Cortex of kidney (tissue), 1 donor: Measurements from ENCODE around the gene SEPTIN5.
"Not testable (repeated sequence)": the region's sequence is repeated elsewhere in the genome, so short reads cannot be mapped to it uniquely, and the experiment has no call there.

Experiments used
- DNase-seq: peaks from one replicate; lab custom pipeline; 2025; lab: John Stamatoyannopoulos, UW

The SEPTIN5 gene

DNA sequence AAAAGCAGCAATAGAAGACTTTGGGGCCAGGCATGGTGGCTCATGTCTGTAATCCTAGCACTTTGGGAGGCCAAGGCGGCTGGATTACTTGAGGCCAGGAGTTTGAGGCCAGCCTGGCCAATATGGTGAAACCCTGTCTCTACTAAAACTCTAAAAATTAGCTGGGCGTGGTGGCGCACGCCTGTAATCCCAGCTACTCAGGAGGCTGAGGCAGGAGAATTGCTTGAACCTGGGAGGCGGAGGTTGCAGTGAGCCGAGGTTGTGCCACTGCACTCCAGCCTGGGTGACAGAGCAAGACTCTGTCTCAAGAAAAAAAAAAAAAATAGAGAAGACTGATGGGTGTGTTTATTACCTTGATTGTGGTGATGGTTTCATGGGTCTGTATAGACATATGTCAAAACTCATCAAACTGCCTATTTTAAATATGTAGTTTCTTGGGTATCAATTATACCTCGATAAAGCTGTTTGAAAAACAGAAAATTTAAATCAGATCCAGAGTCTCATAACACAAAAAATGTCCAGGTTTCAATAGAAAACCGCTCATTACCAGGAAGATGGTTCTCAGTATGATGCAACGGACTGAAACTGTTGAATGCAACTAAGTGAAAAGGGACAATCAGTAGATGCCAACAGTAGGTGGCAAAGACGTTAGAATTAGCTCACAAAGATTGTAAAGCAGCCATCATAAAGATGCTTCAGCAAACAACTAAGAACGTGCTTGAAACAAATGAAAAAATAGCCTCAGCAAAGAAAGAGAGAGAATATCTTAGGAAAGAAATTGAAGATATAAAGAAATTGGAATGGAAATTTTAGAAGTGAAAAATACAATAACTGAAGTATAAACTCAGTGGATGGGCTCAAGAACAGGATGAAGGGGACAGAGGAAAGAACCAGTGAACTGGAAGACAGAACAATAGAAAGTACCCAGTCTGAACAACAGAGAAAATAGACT lies 33.1 kb upstream of the SEPTIN5 start:
- DNase-seq = no peak

- DNase-seq = no peak
These were observed 32.4 kb upstream of the SEPTIN5 start for GRCh38 chr22:19681863-19682245.

GRCh38 chr22:19686946-19687345 lies 27.4 kb upstream of the SEPTIN5 start:
- DNase-seq = no peak

- no peak for DNase-seq
These were observed 26.6 kb upstream of the SEPTIN5 start for GRCh38 chr22:19687561-19688300.

DNA sequence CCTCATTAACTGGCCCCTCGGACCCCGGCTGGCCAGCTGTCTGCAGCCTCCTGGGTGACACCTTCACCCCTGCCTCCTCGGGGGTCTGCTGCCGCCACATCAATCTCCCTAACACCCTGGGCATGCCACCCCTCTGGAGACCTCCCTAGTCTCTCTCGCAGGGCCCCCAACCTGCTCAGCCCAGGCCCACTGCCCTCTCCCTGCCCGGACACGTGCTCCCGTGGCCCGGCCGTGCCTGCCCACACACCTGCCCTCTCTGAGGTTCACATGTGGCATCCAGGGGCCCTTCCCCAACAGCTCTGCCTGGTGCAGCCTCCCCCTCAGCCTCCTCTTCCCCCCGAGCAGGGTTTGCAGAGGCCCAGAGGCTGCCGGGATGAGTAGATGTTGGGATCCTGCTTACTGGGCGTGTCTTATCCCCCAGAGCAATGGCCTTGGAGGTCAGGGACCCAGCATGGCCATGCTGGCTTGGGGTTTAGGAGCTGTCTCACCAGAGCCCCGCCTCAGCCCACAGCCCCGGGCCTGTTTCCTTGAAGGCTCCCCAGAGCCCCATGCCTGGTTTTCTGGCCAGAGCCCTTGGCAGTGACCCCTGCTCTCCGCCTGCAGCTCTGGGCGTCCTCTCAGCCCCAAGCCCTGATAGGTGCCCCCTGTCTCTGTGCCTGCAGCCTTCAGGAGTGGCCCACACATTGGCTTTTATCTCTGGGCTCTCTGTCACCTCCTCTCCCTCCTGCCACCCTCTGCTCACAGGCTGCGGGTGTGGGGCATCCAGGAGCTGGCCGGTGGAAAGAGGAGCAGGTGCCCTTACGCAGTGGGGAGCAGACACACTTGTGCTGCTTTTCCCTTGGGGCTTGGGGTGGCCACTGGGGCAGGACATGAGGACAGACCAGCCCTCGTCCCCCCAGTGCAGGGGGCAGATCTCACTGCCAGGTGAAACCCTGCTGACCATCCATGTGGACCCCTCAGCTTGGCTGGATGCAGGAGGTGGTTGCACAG lies 25.7 kb upstream of the SEPTIN5 start:
- no peak for DNase-seq

DNA sequence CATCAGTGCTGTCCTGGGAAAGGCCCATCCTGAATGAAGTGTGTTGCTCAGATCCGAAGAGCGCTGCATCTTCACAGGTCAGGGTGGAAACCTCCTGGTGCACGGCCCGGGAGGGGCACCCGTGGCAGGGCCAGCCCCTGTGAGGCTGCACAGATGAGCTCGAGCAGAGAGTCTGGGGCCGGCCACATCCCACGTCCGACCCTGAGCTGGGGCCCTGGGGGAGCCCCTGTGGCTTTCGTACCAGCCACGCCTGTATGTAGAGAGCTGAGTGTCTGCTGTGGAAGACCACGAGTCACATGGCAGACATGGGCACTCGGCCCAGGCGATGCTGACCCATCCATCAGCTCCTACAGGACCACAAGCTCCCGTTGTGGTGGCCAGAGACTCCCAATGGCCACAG lies 24.9 kb upstream of the SEPTIN5 start:
- no peak for DNase-seq

DNA sequence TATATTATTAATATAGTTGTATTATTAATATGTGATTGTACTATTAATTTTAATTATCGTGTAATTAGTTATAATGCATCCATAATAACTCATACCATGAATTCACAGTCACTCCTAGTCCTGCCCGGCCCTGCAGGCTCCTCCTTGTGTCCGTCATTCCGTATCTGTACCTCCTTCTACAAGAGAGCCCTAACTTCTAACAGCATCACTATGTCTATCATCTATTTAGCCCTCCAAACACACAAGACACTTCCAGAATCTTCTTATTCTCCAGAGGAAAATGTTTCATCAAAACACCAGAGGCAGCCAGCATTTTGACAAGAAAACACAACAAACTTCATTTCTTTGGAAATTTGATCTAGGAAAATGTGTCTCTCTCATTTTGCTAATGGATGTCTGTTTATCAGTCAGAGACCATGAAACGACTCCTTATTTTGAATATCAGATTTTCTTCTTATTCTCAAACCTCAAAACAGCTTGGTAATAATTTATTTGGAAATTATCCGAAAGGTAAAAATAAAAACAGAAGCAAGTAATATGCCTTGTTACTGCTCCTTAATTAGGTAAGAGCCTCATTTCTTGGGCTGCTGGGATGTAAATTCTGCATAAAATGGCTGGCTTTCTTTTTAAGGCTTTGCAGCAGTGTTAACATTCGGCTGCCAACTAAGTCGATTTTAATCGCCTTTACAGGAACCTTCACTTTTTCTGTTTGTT lies 23.1 kb upstream of the SEPTIN5 start:
- DNase-seq = no peak

- no peak for DNase-seq
These were observed 22.5 kb upstream of the SEPTIN5 start for GRCh38 chr22:19691721-19692341.

DNA sequence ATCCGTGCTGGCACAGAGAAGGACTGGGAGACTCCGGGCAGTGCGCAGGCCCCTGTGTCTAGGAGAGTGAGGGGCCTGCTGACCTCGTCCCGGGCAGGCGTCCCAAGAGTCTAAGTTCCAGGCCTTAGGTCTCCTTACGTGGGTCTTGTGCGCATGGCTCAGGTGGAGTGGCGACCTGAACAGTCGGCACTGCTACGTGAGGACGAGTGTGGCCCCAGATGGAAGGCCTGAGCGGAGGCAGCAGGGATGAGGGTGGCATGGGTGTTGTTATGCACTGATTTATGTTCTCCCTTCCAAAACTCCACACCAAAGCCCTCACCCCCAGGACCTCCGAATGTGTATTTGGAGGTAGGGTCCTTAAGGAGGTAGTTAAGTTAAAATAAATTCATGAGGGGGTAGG lies 20.7 kb upstream of the SEPTIN5 start:
- DNase-seq = no peak

DNA sequence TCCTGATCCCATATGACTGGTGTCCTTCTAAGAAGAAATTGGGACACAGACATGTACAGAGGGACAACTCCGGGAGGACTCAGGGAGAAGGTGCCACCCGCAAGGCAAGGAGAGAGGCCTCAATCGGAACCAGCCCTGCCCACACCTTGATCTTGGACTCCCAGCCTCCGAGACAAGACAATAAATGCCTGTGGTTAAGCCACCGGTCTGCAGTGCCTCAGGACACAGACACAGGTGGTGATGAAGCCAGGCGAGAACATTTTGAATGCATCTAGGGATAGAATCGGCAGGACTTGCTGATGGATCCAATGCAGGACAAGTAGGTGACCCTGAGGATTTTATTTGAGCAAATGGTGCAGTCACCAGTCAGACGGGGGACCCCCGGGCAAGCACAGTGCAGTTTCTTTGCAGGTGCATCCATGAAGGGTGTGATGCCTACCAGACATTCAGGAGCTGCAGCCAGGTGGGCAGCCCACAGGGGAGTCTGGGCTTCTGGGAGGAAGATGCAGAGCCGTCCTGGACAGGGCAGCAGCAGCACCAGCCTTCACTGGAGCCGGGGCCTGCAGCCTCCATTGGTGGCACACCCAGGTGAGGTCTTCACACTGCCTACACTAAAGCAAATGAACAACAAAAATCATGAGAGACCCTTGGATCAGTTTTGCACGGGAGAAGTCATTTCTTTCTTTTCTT lies 20.2 kb upstream of the SEPTIN5 start:
- no peak for DNase-seq

DNA sequence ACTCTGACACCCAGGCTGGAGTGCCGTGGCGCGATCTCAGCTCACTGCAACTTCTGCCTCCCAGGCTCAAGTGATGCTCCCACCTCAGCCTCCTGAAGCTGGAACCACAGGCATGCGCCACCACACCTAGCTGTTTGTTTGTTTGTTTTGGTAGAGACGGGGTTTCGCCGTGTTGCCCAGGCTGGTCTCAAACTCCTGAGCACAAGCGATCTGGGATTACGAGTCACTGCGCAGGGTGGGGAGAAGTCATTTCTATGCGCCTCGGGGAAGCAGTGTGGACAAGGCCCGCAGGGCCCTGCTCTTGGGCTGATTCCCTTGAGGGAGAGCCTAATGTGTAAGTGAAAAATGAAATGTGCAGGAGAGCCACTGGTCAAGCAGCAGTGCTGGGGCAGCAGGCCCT lies 19.6 kb upstream of the SEPTIN5 start:
- DNase-seq = no peak

DNA sequence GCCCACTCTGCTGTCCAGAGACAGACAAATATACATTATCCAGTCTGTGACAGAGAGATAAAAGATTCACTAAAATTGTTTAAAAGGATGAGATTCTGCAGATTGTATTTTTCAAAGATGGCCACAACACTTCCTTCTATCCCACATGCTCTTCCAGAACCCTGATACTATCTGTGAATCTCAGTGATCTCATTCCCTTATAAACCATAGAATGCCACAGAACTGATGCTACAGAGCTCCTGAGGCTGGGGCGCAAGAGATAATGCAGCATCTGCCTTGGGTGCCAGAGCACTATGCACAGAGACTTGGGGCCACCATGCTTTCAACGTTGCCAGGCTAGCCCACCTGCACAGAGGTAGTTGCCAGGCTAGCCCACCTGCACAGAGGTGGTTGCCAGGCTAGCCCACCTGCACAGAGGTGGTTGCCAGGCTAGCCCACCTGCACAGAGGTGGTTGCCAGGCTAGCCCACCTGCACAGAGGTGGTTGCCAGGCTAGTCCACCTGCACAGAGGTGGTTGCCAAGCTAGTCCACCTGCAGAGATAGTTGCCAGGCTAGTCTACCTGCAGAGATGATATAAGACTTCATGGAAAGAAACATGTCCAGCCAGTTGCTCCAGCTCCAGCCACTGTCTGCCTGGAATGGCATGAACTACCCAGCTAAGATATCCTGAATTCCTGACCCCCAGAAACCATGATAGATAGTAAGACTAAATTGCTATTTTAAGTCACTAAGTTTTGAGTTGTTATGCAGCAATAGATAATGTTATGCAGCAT lies 17.6 kb upstream of the SEPTIN5 start:
- no peak for DNase-seq

- not testable (repeated sequence) for DNase-seq
These were observed 16.4 kb upstream of the SEPTIN5 start for GRCh38 chr22:19697871-19698270.

DNA sequence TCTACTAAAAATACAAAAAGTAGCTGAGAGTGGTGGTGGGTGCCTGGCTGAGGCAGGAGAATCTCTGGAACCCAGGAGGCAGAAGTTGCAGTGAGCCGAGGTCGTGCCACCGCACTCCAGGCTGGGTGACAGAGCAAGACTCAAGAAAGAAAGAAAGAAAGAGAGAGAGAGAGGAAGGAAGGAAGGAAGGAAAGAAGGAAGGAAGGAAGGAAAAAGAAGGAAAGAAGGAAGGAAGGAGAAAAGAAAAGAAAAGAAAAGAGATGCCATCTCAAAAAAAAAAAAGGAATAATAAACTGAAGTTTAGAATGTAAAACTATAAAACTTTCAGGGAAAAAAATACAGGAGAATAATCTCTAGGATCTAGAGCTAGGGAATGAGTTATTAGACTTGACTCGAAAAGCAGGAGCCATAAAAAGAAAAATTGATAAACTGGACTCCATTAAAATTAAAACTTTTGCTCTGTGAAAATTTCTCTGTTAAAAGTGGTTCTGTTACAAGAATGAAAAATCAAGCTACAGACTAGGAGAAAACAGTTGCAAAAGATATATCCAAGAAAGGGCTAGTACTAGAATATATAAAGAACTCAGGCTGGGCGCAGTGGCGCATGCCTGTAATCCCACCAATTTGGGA lies 13.4 kb upstream of the SEPTIN5 start:
- no peak for DNase-seq

DNA sequence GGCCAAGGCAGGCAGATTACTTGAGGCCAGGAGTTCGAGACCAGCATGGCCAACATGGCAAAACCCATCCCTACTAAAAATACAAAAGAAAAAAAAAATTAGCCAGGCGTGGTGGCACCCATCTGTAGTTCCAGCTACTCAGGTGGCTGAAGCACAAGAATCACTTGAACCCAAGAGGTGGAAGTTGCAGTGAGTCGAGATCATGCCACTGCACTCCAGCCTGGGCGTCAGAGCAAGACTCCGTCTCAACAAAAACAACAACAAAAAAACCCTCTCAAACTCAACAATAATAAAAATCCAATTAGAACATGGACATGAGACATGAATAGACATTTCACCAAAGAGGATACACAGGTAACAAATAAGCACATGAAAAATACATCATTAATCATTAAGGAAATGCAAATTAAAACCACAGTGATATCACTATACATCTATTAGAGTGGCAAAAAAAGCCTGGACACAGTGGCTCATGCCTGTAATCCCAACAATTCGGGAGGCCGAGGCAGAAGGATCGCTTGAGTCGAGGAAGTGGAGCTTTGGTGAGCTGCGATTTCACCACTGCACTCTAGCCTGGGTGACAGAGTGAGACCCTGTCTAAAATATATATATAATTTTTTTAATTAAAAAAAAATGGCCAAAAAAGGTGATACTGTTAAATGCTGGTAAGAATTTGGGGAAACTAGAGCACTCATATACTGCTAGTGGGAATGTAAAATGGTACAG lies 12.7 kb upstream of the SEPTIN5 start:
- DNase-seq = no peak

DNA sequence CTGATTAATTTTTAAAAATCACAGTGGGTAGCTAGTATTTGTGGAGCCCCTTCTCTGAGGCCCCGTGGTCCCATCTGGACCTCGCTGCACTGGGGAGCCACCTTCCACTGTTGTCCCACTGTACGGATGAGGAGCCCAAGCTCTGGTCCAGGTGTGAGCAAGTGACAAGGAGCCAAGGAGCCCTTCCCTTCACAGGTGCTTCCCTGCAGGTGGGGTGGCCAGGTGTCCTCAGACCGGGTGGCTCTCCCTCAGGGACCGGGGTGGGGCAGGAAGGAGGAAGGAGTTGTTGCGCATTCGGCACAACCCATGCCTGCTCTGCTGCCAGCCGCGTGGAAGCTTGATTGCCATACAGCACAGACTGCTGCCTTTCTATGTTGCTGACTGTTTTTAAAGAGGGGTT lies 10.4 kb upstream of the SEPTIN5 start:
- DNase-seq = no peak

GRCh38 chr22:19704355-19705015 lies 9.8 kb upstream of the SEPTIN5 start:
- DNase-seq = no peak
